ENCODE data around the gene SUSD4. TPM values are rescaled to one million over a fixed set of nuclear protein-coding genes. Genes with fewer than 3 reads are reported as not detected.

Gene SUSD4
- total and polyA plus RNA-seq, 3 donors from 2014 or later, result 13.9 to 17.7 (median 13.9) TPM

DNA sequence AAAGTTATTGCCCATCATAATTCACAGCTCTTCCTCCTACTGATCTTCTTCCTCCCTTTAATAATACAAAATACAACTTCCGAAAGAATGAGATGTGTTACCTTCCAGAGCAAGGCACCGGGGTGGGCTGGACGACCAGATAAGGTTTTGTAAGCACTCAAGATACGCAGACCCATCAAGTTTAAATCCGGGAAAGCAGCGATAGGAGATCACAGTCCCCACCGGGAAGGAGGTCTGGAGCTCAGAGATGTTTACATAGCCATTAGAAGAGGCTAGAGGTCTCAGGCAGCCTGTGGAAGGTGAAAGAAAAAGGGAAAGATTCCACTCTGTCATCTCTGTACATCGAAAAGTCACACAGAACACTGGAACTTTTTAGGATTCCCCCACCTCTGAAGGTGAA, 99.4 kb downstream of the SUSD4 start:
- intact Hi-C loops (cut with DNase I; ENCODE audit: low total_unique reads), result no loop called here
- Histone ChIP-seq H3K4me1 (no peaks in the 10 kb centered on the region), H3K9me3 (no peaks in the 10 kb centered on the region), H3K4me3 (no peak overlapping the region), H3K27ac (no peak overlapping the region), H3K36me3 (ENCODE audit: low read depth, missing control alignments) (no peaks in the 10 kb centered on the region), H3K27me3 (no peaks in the 10 kb centered on the region)
- TF ChIP-seq, protein P1, sequence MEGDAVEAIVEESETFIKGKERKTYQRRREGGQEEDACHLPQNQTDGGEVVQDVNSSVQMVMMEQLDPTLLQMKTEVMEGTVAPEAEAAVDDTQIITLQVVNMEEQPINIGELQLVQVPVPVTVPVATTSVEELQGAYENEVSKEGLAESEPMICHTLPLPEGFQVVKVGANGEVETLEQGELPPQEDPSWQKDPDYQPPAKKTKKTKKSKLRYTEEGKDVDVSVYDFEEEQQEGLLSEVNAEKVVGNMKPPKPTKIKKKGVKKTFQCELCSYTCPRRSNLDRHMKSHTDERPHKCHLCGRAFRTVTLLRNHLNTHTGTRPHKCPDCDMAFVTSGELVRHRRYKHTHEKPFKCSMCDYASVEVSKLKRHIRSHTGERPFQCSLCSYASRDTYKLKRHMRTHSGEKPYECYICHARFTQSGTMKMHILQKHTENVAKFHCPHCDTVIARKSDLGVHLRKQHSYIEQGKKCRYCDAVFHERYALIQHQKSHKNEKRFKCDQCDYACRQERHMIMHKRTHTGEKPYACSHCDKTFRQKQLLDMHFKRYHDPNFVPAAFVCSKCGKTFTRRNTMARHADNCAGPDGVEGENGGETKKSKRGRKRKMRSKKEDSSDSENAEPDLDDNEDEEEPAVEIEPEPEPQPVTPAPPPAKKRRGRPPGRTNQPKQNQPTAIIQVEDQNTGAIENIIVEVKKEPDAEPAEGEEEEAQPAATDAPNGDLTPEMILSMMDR (IDR thresholded peaks at IDR 0.05), result no peak
- no peak for TF ChIP-seq POLR2A (IDR thresholded peaks at IDR 0.05)
- WGBS, 2 donors, result 79% methylated on average over 8 of the region's 8 CpGs
- no peak for DNase-seq

DNA sequence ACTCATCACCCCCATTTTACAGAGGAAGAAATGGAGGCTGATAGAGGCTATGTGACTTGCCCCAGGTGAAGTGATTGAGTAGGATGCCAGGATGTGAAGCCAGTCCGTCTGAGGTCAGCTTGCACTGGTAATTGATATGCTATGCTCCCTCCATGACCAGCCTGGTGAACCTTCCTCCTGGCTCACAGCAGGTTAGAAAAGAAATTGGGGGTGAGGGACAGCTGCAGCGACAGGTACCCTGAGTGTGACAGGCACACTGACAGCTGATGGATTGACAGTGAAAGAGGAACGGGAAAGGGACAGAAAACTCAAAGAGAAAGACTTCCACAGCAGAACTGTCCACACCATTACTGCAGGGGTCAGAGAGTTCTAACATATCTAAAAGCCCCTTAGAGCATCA, 102.1 kb downstream of the SUSD4 start:
- no peaks in the 10 kb centered on the region for H3K36me3 ChIP-seq (ENCODE audit: low read depth, missing control alignments)
- intact Hi-C loops (cut with DNase I; ENCODE audit: low total_unique reads), result no loop called here
- no peak for TF ChIP-seq POLR2A (IDR thresholded peaks at IDR 0.05)
- TF ChIP-seq, protein P1 (IDR thresholded peaks at IDR 0.05), result no peak
- no peak overlapping the region for H3K4me3 ChIP-seq
- DNase-seq, result no peak
- no peak overlapping the region for H3K27ac ChIP-seq
- no peaks in the 10 kb centered on the region for H3K27me3 ChIP-seq
- 83 to 92% methylated on average over 3 of the region's 3 CpGs for WGBS, 2 donors
- no peaks in the 10 kb centered on the region for H3K4me1 ChIP-seq
- H3K9me3 ChIP-seq, result no peaks in the 10 kb centered on the region

DNA sequence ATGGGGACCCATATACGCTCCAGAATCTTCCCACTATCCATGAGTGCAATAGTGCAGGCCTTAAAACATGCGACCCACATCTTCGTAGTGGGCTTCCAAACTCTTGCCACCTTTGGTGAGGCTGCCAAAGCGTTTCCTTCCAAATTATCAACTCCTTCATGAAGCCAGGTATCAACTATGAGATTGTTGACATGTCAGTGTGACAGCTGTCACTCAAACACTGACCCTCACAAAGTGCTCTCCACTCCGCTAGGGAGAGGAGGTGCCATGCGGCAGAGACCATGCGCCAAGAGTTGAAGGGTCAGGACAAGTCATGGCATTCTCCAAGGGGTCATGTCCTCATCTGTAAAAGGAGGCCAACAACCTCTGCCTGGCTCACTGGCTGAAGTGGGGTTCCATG, 103.3 kb downstream of the SUSD4 start:
- H3K9me3 ChIP-seq, result no peaks in the 10 kb centered on the region
- TF ChIP-seq, protein P1 (IDR thresholded peaks at IDR 0.05), result no peak
- no peak for TF ChIP-seq POLR2A (IDR thresholded peaks at IDR 0.05)
- H3K4me1 ChIP-seq, result no peaks in the 10 kb centered on the region
- no peak overlapping the region for H3K27ac ChIP-seq
- no peaks in the 10 kb centered on the region for H3K27me3 ChIP-seq
- intact Hi-C loops (cut with DNase I; ENCODE audit: low total_unique reads), result no loop called here
- no peak overlapping the region for H3K4me3 ChIP-seq
- WGBS, 2 donors, result 81 to 98% methylated on average over 4 to 7 of the region's 7 CpGs
- H3K36me3 ChIP-seq (ENCODE audit: low read depth, missing control alignments), result no peaks in the 10 kb centered on the region
- DNase-seq, result no peak

DNA sequence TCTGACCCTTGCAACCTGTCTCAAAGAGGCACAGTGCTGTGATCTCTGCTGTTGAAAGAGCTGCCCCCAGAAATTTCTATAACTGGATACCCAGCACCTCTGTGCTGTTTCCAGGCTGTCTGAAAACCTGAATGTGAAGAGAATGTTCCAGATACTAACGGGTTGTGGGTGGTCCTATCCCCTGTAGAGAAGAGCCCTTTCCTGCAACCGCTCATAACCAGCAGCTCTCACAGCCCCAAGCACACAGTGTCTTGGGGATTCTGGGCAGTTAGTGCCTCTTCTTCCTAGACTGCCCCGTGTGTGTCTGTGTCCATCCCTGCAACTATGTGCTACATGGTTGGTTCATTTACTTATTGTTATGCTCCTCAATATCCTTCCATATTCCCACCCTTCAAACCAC, 104.5 kb downstream of the SUSD4 start:
- no peaks in the 10 kb centered on the region for H3K36me3 ChIP-seq (ENCODE audit: low read depth, missing control alignments)
- intact Hi-C loops (cut with DNase I; ENCODE audit: low total_unique reads), result no loop called here
- no peaks in the 10 kb centered on the region for H3K9me3 ChIP-seq
- H3K4me3 ChIP-seq, result no peak overlapping the region
- DNase-seq, result no peak
- no peaks in the 10 kb centered on the region for H3K4me1 ChIP-seq
- WGBS, 2 donors, result 69% methylated on average over 3 of the region's 3 CpGs
- TF ChIP-seq, protein P1 (IDR thresholded peaks at IDR 0.05), result no peak
- no peak for TF ChIP-seq POLR2A (IDR thresholded peaks at IDR 0.05)
- no peak overlapping the region for H3K27ac ChIP-seq
- H3K27me3 ChIP-seq, result no peaks in the 10 kb centered on the region

DNA sequence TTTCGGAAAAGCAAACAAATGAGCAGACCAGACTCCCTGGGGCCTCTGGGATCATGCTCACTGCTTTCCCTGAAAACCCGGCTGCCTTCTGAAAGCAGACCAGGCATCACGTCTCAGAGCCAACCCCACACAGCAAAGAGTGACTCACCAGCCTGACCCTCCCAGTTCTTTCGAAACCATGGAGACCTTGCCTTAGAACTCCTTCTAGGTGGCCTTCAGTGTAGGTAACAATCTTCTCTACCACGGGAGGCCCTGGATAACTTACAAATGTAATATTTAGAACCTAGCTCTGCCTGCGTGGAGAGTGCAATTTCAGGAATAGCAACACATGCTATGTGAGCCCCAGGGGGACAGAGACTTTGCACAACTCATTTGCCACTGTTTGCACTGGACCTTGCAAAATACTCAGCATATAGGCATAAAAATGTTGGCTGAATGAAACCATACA, 105.2 kb downstream of the SUSD4 start:
- no peak for DNase-seq
- 64 to 66% methylated on average over 6 of the region's 6 CpGs for WGBS, 2 donors
- intact Hi-C loops (cut with DNase I; ENCODE audit: low total_unique reads), result no loop called here

More for the DNA sequence above, 105.2 kb downstream of the SUSD4 start:
- H3K27ac ChIP-seq, result no peak overlapping the region
- no peaks in the 10 kb centered on the region for H3K4me1 ChIP-seq
- TF ChIP-seq, protein P1 (IDR thresholded peaks at IDR 0.05), result no peak
- no peak for TF ChIP-seq POLR2A (IDR thresholded peaks at IDR 0.05)
- no peak overlapping the region for H3K4me3 ChIP-seq
- no peaks in the 10 kb centered on the region for H3K9me3 ChIP-seq
- no peaks in the 10 kb centered on the region for H3K36me3 ChIP-seq (ENCODE audit: low read depth, missing control alignments)
- no peaks in the 10 kb centered on the region for H3K27me3 ChIP-seq
